DMS79 treated with DMSO at 0.1 percent for 48 hours (cell line): ENCODE measurements around the gene RBBP8NL.

Experiments used
- DNase-seq: peaks from one replicate; lab custom pipeline; 2025; lab: John Stamatoyannopoulos, UW

RBBP8NL gene

GRCh38 chr20:62407221-62407992, 19.9 kb downstream of the RBBP8NL start, which contains the start of gene CABLES2:
Gene CABLES2, minus strand, starts transcription at chr20:62407285. Its CDS starts 9 bp downstream, at chr20:62407276.
- peak; percentile 78 for DNase-seq

DNA sequence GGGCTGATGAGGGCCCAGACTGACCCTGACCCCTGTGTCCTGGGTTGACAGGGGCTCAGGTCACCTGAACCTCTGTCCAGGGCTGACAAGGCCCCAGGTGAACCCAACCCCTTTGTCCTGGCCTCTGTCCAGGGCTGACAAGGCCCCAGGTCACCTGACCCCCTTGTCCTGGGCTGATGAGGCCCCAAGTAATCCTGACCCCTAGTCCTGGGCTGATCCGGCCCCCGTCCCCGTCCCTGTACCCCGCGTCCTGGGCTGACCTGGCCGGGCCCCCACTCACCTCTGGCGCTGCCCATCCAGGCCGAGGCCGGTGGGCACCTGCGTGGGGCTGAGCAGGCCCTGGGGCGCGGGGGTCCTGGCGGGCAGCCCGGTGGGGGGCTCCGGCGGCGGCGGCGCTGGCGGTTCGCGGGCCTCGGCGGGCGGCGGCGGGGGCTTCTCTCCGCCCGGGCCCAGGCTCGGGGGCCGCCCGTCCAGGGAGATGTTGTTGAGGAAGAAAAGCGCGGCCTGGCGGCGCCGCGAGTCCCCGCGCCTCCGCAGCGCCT, 20.6 kb downstream of the RBBP8NL start:
- DNase-seq: no peak

DNA sequence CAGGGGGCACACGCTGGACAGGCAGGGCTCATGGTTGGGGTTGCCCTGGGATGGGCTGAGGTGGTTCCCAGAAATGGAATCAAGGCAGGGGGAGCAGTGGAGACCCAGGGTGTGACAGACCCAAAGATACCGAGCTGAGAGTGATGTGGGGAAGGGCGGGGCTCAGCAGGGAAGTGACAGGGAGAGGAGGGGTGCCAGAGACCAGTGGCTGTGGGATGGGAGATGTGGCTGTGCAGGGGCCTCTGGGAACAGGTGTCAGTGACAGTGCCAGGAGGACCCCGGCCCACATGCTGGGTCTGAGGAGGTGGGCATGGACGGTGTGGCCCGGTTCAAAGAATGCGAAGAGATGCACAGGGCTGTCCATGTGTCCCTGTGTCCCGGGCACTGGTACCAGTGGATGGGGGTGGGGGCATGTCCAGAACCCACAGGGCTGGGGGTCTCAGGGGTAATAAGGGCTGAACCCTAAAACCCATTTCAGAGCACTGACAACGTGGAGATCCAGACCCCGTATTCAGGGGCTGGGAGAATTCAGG, 21.3 kb downstream of the RBBP8NL start:
- DNase-seq: no peak

- no peak for DNase-seq
Observed at GRCh38 chr20:62405108-62405980, 22.0 kb downstream of the RBBP8NL start.

GRCh38 chr20:62404761-62405107, 22.6 kb downstream of the RBBP8NL start:
- DNase-seq: no peak

GRCh38 chr20:62404112-62404665, 23.1 kb downstream of the RBBP8NL start:
- no peak for DNase-seq

GRCh38 chr20:62403331-62403730, 24.0 kb downstream of the RBBP8NL start:
- no peak for DNase-seq

DNA sequence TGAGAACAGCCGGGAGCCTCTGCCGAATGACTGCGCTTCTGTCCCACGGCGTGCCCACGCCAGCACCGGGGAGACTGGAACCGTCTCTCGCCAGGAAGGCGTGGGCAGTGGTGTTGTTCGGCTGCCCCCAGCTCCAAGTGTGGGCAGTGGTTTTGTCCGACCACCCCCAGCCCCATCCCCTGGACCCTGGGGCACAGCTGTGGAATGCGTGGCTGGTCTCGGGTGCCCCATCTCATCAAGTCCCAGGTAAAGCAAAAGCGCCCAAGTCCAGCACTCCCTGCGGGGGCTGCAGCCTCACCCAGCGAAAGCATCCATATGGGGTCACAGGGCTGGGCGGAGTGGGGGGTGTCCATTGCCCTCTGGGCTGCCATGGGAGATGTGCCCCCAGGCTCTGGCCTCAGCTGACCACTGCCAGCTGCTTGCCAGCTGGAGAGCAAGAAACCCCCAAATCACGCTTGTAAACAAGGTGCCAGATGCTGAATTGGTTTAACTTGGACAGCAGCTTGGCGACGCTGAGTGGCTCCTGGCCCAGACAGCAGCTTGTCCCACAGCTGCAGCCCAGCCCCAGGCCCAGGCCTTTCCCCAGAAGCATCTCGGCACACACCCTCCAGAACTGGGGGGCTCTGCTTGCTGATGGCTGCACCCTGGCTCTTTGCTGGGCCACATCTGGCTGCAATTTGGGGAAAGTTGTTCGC, 24.7 kb downstream of the RBBP8NL start:
- DNase-seq: no peak

DNA sequence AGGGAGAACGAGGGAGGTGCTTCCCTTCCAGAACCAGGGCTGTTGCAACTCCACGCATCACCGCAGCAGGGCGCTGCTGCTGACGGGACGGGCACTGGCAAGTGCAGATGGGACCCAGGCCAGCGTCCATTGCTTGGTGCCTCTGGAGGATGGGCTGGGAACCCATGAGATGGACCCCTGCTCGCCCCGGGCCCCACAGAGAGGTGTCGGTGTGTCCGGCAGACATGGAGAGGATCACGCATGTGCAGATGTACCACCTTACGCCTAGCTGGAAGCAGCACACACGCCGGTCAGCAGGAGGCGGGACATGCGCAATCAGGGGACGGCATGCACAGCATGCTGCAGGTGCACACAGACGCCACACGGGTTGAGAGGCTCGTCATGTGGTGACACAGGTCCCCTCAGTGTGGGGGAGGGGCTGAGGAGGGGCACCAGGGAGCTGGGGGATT, 26.0 kb downstream of the RBBP8NL start:
- DNase-seq: no peak

GRCh38 chr20:62400541-62400940, 26.8 kb downstream of the RBBP8NL start:
- DNase-seq: no peak

DNA sequence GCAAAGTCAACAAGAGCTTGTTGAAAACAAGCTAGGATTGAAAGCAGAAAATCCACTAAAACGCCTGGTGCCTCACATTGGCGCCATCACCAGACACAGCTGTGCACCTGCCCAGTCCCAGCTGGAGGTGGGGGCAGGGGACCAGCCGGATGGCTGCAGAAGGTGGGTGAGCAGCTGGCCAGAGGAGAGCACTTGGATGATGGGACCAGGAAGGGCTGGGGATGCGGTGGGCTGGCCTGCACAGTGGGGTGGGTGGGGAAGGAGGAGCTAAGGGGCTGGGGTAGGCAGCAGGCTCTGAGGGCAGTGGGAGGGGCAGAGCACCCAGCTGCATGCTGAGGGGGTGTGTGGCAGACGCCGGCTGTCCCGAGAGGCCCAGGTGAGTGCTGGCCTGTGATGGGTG, 27.3 kb downstream of the RBBP8NL start:
- no peak for DNase-seq

- no peak for DNase-seq
Observed at GRCh38 chr20:62398120-62398821, 29.1 kb downstream of the RBBP8NL start.

DNA sequence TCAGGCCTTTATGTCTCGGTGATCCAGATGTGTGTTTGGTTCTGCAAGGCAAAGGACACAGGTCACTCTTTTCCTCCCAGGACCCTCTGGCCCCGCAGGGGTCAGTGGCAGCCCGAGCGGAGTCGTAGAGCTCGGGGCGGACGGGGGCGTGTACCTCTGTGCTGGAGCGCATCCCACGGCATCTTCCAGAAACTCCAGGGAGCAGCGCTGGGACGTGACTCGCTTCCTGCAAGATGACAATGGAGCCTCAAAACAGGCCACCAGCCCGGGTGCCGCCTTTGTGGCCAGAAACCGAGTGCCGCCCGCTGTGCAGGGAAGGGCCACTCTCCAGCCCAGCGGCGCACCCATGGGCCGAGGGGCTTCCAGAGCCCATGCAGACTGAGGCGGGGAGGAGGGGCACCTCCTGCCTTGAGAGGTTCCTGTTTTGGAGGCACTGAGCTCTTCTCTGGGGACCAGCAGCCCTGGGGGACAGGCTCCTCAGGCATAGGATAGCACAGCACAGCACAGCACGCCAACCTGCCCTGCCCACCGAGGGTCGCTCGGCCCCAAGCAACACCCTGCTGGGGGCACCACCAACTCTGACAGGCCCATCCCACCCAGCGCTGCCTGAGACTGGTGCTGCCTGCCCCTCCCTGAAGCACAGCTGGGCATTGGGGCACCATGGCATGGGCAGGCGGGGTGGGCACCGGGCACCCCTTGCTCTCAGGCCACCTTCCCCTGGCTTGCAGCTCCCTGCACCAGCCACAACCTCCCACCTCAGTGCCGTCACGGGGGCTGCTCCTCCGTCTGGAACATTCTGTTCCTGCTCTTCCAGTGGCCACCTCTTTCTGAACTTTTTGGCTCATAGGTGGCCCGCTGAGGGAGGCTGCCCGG, 30.7 kb downstream of the RBBP8NL start:
- no peak for DNase-seq

GRCh38 chr20:62395311-62396242, 31.8 kb downstream of the RBBP8NL start:
- no peak for DNase-seq

GRCh38 chr20:62394248-62395245, 32.8 kb downstream of the RBBP8NL start:
- DNase-seq: no peak

DNA sequence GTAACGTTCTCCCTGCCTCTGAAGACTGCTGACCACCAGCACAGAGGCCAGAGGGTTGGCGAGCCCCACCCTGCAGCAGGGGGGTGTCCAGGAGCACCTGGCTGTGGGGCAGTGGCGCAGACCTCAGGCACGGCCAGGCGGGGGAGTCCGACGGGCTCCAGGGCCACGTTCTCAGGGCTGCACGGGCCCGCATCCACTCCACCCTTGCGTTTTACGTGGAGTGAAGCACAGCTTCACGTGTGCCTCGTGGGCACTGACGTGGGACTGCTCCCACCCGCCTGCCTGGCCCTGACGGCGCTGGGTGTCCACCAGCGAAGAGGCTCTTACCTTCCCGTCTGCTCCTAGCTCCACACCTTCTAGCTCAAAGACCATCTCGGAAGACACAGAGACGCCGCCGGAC, 33.5 kb downstream of the RBBP8NL start:
- no peak for DNase-seq

GRCh38 chr20:62393335-62393665, 34.0 kb downstream of the RBBP8NL start:
- DNase-seq: no peak
